ENCODE data around the gene SOWAHC.
A peak's percentile ranks its signal among the peaks of the same experiment; 100 is the strongest.
"Not testable (repeated sequence)": the region's sequence is repeated elsewhere in the genome, so short reads cannot be mapped to it uniquely, and the experiment has no call there.

Gene SOWAHC, protein sequence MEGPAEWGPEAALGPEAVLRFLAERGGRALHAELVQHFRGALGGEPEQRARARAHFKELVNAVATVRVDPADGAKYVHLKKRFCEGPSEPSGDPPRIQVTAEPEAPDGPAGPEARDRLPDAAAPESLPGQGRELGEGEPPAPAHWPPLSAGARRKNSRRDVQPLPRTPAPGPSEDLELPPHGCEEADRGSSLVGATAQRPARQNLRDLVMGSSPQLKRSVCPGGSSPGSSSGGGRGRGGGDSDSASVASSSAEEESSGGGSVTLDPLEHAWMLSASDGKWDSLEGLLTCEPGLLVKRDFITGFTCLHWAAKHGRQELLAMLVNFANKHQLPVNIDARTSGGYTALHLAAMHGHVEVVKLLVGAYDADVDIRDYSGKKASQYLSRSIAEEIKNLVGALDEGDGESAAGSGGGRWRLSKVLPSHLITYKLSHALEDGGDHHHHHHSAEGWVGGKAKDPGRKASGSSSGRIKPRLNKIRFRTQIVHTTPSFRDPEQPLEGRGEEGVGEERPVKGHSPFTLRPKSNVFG

DNA sequence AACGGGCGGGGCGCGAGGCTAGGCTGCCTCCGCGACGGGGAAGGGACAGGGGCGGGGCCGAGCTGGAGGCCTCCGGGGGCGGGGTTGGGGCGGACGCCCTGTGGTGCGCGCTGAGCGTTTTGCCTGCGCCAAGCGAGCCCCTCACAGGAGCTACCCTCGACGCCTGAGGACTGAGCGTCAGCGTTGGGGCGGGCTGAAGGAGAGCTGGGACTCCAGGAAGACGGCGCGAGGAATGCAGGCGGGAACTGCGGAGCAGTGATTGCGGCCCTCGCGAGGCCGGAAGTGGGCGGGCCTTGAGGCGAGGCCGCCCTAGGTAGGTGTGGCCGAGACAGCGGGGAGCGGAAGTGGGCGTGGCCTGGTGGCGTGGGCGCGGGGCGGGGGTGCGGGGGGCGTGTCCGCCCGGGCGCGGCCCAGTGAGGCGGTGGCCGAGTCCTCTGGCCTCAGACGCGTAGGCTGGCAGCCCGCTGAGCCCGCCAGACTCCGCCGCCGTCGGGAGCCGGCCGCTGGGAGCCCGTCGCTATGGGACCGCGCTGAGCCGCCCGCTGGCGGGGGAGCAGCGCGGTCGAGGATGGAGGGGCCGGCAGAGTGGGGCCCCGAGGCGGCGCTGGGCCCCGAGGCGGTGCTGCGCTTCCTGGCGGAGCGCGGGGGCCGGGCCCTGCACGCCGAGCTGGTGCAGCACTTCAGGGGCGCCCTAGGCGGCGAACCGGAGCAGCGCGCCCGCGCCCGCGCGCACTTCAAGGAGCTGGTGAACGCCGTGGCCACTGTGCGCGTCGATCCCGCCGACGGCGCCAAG lies at the start of gene SOWAHC, which contains the start of gene SEPTIN10:
TSS of gene SOWAHC (plus strand) at position 443 of the 793 bp plus-strand sequence. CDS start at position 569, 126 bp downstream.
TSS of gene SEPTIN10 (minus strand) at position 45 of the 793 bp plus-strand sequence. CDS start 139 bp downstream, outside the sequence.
- H3K4me3 ChIP-seq (ENCODE audit: low read depth in 1 of 2, low read length in 2 of 2), result peak within 1 kb of the TSS; percentile 71 to 97
- no peaks in the 10 kb centered on the region for H3K27me3 ChIP-seq (ENCODE audit: control insufficient read depth in 1 of 2, insufficient read depth in 2 of 2, low read length in 2 of 2)
- H3K36me3 ChIP-seq (ENCODE audit: insufficient read depth, low read length), result no peaks in the 10 kb centered on the region
- peak within 1 kb of the TSS; percentile 75 for H3K27ac ChIP-seq (ENCODE audit: low read depth, low read length)
- no peaks in the 10 kb centered on the region for H3K9me3 ChIP-seq (ENCODE audit: low read length)
- peak within 1 kb of the TSS; percentile 98 for H3K9ac ChIP-seq (ENCODE audit: low read length)
- peaks cover 40% of the 10 kb centered on the region for H3K4me1 ChIP-seq (ENCODE audit: insufficient read depth, low read length)

DNA sequence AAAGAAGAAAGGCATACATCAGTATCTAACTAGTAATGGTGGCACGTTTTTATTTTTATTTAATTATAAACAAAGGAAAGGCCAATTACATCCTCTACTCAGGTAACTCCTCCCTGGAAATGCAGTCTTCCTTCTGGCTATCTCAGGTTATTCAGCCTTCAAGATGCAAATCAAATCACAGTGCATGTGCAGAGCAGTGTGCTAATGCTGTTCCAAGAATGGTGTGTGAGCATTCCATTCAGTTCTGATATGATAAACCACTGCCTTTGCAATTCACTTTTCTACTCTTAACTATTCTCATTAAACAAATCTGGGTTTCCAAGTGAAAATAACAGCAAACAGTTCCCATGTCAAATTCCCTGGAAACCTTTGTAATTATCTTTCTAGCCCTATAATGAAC lies 38.8 kb upstream of the SOWAHC start:
- Histone ChIP-seq H3K9ac (ENCODE audit: low read length) (no peak overlapping the region), H3K27ac (ENCODE audit: low read depth, low read length) (no peak overlapping the region), H3K4me1 (ENCODE audit: insufficient read depth, low read length) (no peaks in the 10 kb centered on the region), H3K4me3 (ENCODE audit: low read depth in 1 of 2, low read length in 2 of 2) (no peak overlapping the region), H3K9me3 (ENCODE audit: low read length) (no peaks in the 10 kb centered on the region), H3K27me3 (ENCODE audit: control insufficient read depth in 1 of 2, insufficient read depth in 2 of 2, low read length in 2 of 2) (no peaks in the 10 kb centered on the region), H3K36me3 (ENCODE audit: insufficient read depth, low read length) (peaks cover 20% of the 10 kb centered on the region)

DNA sequence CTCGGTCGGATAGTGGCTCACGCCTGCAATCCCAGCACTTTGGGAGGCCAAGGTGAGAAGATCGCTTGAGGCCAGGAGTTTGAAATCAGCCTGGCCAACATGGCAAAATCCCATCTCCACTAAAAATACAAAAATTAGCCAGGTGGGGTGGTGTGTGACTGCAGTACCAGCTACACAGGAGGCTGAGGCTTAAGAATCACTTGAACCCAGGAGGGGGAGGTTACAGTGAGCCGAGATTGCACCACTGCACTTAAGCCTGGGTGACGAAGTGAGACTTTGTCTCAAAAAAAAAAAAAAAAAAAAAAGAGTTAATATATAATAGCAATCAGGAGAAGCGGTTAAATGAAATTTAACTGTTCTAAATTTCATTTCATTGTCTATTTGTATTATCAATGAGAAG lies 36.5 kb upstream of the SOWAHC start:
- H3K27ac ChIP-seq (ENCODE audit: low read depth, low read length); H3K4me3 ChIP-seq (ENCODE audit: low read depth in 1 of 2, low read length in 2 of 2); H3K9ac ChIP-seq (ENCODE audit: low read length); H3K4me1 ChIP-seq (ENCODE audit: insufficient read depth, low read length); H3K36me3 ChIP-seq (ENCODE audit: insufficient read depth, low read length); H3K27me3 ChIP-seq (ENCODE audit: control insufficient read depth in 1 of 2, insufficient read depth in 2 of 2, low read length in 2 of 2); H3K9me3 ChIP-seq (ENCODE audit: low read length): not testable (repeated sequence)

DNA sequence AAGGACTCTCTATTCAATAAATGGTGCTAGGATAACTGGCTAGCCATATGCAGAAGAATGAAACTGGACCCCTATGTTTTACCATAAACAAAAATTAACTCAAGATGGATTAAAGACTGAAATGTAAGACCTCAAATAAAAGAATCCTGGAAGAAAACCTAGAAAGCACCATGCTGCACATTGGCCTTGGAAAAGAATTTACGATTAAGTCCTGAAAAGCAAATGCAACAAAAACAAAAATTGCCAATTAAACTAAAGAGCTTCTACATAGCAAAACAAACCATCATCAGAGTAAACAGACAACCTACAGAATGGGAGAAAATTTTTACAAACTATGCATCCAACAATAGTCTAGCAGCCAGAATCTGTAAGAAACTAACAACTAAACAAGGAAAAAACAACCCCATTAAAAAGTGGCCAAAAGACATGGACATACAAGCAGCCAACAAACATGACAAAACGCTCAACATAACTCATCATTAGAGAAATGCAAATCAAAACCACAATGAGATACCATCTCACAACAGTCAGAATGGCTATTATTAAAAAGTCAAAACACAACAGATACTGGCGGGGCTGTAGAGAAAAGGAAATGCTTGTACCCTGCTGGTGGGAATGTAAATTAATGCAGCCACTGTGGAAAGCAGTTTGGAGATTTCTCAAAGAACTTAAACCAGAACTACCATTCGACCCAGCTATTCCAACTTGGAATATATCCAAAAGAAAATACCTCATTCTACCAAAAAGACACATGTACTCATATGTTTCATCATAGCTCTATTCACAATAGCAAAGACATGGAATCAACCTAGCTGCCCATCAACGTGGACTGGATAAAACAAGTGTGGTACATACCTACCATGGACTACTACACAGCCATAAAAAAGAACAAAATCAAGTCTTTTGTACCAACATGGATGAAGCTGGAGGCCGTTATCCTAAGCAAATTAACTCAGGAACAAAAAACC lies 31.0 kb upstream of the SOWAHC start:
- H3K27ac ChIP-seq (ENCODE audit: low read depth, low read length), result no peak overlapping the region
- no peak overlapping the region for H3K9ac ChIP-seq (ENCODE audit: low read length)
- no peak overlapping the region for H3K4me3 ChIP-seq (ENCODE audit: low read depth in 1 of 2, low read length in 2 of 2)
- H3K27me3 ChIP-seq (ENCODE audit: control insufficient read depth in 1 of 2, insufficient read depth in 2 of 2, low read length in 2 of 2), result no peaks in the 10 kb centered on the region
- peaks cover 4% of the 10 kb centered on the region for H3K36me3 ChIP-seq (ENCODE audit: insufficient read depth, low read length)
- H3K9me3 ChIP-seq (ENCODE audit: low read length), result no peaks in the 10 kb centered on the region
- no peaks in the 10 kb centered on the region for H3K4me1 ChIP-seq (ENCODE audit: insufficient read depth, low read length)

DNA sequence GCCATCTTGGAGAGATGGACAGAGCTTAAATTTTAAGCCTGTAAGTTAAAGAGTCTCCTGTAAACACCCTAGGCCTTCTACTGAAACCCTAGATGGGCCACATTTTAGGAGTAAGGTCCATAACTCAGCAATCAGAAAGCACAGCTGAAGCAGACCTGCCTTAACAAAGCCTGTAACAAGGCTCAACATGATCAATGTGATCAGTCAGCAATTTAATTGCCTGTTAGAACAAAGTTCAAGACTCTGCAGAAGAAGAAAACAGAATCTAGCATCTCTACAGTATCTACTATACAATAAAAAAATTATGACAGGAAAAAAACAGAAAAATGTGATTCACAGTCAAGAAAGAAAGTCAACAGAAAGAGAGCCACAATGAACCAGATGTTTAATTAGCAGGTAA lies 27.5 kb upstream of the SOWAHC start:
- Histone ChIP-seq H3K27me3 (ENCODE audit: control insufficient read depth in 1 of 2, insufficient read depth in 2 of 2, low read length in 2 of 2) (no peaks in the 10 kb centered on the region), H3K4me1 (ENCODE audit: insufficient read depth, low read length) (no peaks in the 10 kb centered on the region), H3K4me3 (ENCODE audit: low read depth in 1 of 2, low read length in 2 of 2) (no peak overlapping the region), H3K36me3 (ENCODE audit: insufficient read depth, low read length) (peaks cover 4% of the 10 kb centered on the region), H3K27ac (ENCODE audit: low read depth, low read length) (no peak overlapping the region), H3K9ac (ENCODE audit: low read length) (no peak overlapping the region), H3K9me3 (ENCODE audit: low read length) (no peaks in the 10 kb centered on the region)

DNA sequence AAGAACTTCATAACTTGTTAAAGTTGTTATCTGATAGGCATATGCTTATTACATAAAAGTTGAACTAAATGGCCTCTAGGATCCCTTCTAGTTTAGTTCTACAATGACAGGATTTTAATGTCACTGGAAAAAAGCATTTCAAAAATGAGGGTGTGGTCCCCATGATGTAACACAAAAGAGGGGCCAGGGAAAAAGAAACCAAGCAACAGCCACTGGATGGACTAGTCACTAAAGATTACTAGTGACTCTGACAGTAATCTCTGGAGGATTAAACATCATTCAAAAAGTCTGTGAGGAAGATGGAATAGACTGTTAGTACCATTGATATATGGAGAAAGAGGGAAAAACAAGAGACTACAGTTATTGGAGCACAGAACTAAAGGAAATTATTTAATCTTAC lies 23.0 kb upstream of the SOWAHC start:
- no peaks in the 10 kb centered on the region for H3K36me3 ChIP-seq (ENCODE audit: insufficient read depth, low read length)

DNA sequence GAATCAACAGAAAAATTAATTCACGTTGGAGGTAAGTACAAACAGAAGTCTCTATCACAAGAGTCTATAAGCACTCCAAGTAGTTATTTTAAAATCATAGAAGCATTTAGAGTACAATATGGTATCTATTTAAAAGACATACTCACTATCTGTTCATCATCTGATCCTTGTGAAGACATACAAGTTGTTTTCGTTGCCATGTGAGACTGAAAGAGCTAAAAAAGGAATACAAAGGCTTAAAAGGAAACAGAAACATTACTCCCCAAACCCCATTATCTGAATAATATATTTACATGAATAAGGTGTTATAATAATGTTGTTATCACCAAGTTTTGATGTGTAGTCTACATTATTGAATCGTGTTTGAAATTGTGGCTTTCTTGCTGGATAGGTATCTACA lies 21.3 kb upstream of the SOWAHC start:
- no peak overlapping the region for H3K9ac ChIP-seq (ENCODE audit: low read length)
- peaks cover 10% of the 10 kb centered on the region for H3K4me1 ChIP-seq (ENCODE audit: insufficient read depth, low read length)
- no peaks in the 10 kb centered on the region for H3K9me3 ChIP-seq (ENCODE audit: low read length)
- H3K27ac ChIP-seq (ENCODE audit: low read depth, low read length), result no peak overlapping the region
- H3K27me3 ChIP-seq (ENCODE audit: control insufficient read depth in 1 of 2, insufficient read depth in 2 of 2, low read length in 2 of 2), result no peaks in the 10 kb centered on the region
- H3K36me3 ChIP-seq (ENCODE audit: insufficient read depth, low read length), result no peaks in the 10 kb centered on the region
- H3K4me3 ChIP-seq (ENCODE audit: low read depth in 1 of 2, low read length in 2 of 2), result no peak overlapping the region

More for the DNA sequence above, 23.0 kb upstream of the SOWAHC start:
- peaks cover 7% of the 10 kb centered on the region for H3K4me1 ChIP-seq (ENCODE audit: insufficient read depth, low read length)
- no peaks in the 10 kb centered on the region for H3K9me3 ChIP-seq (ENCODE audit: low read length)
- no peak overlapping the region for H3K4me3 ChIP-seq (ENCODE audit: low read depth in 1 of 2, low read length in 2 of 2)
- H3K27ac ChIP-seq (ENCODE audit: low read depth, low read length), result no peak overlapping the region
- H3K27me3 ChIP-seq (ENCODE audit: control insufficient read depth in 1 of 2, insufficient read depth in 2 of 2, low read length in 2 of 2), result no peaks in the 10 kb centered on the region
- H3K9ac ChIP-seq (ENCODE audit: low read length), result no peak overlapping the region

DNA sequence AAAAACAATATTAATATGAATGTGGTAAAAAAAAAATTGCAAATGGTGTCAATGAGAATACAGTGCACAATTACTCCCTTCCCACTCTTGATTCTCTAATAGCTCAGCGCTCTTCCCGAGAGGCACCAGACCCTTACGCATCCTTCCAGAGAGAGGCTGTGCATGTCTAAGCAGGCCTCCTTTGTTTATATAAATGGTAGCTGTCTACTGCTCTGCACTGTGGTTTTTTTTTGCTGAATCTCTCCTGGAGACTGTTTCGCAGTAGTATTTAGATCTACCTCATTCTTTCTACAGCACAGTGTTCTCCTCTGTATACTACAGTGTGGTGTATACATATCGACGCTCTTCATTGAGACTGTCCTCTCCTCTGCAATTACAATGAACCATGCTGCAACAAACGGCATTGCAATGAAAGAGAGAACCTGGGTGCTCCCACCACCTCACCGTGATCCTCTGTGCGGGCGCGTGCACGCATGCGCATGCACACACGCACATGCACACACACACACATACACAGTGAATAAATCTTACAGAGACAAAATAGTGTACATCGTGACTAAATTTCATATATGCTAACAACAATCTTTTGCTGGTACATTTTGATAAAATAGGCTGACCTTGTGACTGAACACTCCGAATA lies 19.8 kb upstream of the SOWAHC start:
- peak overlapping the region; percentile 48 for H3K27ac ChIP-seq (ENCODE audit: low read depth, low read length)

DNA sequence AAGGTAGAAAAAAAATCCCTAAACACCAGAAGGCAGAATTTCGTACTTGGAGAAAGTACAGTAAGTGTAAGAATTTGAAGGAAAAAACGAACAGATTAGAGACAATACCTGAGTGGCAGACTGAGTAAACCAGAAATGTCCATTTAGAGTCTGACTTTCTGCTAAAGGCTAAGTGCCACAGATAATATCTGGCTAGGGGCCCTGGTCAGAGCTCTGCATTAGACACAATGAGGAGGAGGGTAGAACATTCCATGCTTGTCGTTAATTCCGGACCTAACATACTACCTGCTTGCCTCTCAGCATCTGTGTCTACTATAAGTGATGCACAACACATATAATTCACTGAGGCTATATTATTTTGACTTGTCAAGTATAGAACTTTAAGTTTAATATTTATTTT lies 18.5 kb upstream of the SOWAHC start:
- no peak overlapping the region for H3K27ac ChIP-seq (ENCODE audit: low read depth, low read length)
- H3K27me3 ChIP-seq (ENCODE audit: control insufficient read depth in 1 of 2, insufficient read depth in 2 of 2, low read length in 2 of 2), result no peaks in the 10 kb centered on the region
- no peaks in the 10 kb centered on the region for H3K36me3 ChIP-seq (ENCODE audit: insufficient read depth, low read length)
- H3K9me3 ChIP-seq (ENCODE audit: low read length), result no peaks in the 10 kb centered on the region
- H3K9ac ChIP-seq (ENCODE audit: low read length), result no peak overlapping the region
- no peak overlapping the region for H3K4me3 ChIP-seq (ENCODE audit: low read depth in 1 of 2, low read length in 2 of 2)
- H3K4me1 ChIP-seq (ENCODE audit: insufficient read depth, low read length), result peaks cover 10% of the 10 kb centered on the region

More for the DNA sequence above, 19.8 kb upstream of the SOWAHC start:
- H3K9ac ChIP-seq (ENCODE audit: low read length), result no peak overlapping the region
- peaks cover 10% of the 10 kb centered on the region for H3K4me1 ChIP-seq (ENCODE audit: insufficient read depth, low read length)
- H3K36me3 ChIP-seq (ENCODE audit: insufficient read depth, low read length), result no peaks in the 10 kb centered on the region
- H3K9me3 ChIP-seq (ENCODE audit: low read length), result no peaks in the 10 kb centered on the region
- no peaks in the 10 kb centered on the region for H3K27me3 ChIP-seq (ENCODE audit: control insufficient read depth in 1 of 2, insufficient read depth in 2 of 2, low read length in 2 of 2)
- H3K4me3 ChIP-seq (ENCODE audit: low read depth in 1 of 2, low read length in 2 of 2), result no peak overlapping the region

DNA sequence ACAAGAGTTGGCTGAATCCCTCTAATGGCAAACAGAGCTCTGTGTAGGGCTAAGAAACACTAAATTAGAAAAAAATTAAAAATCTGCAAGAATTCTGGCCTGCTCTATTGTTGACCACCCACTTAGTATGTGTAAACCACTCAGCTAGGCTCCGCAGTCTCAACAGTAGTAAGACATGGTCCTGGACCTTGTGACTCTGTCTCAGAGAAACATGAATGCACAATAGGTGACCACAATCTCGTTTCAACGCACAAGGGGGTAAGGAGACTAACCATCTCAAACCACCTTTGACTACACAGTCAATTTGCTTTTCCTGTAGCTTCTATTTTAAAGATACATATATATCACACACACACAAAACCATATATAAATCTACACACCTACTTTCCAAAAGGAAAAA lies 16.9 kb upstream of the SOWAHC start:
- no peaks in the 10 kb centered on the region for H3K9me3 ChIP-seq (ENCODE audit: low read length)
- H3K4me3 ChIP-seq (ENCODE audit: low read depth in 1 of 2, low read length in 2 of 2), result no peak overlapping the region
- no peak overlapping the region for H3K9ac ChIP-seq (ENCODE audit: low read length)
- no peaks in the 10 kb centered on the region for H3K27me3 ChIP-seq (ENCODE audit: control insufficient read depth in 1 of 2, insufficient read depth in 2 of 2, low read length in 2 of 2)
- H3K4me1 ChIP-seq (ENCODE audit: insufficient read depth, low read length), result peaks cover 10% of the 10 kb centered on the region
- H3K36me3 ChIP-seq (ENCODE audit: insufficient read depth, low read length), result no peaks in the 10 kb centered on the region
- H3K27ac ChIP-seq (ENCODE audit: low read depth, low read length), result no peak overlapping the region

Measured in muscle layer of colon (tissue), 2 donors.